NCI-H128 (cell line): ENCODE measurements around the gene TM2D3.

Experiments used
- DNase-seq: peaks from one replicate; lab custom pipeline; 2025; ENCODE audit not compliant: unreplicated experiment; lab: John Stamatoyannopoulos, UW

TM2D3 gene

GRCh38 chr15:101608201-101608600 is 44.0 kb downstream of the TM2D3 start:
- DNase-seq: no peak

- no peak for DNase-seq
Measured at GRCh38 chr15:101607108-101607507, 45.1 kb downstream of the TM2D3 start.

- DNase-seq: no peak
Measured at GRCh38 chr15:101604124-101604874, 47.9 kb downstream of the TM2D3 start.

GRCh38 chr15:101602801-101603200 is 49.4 kb downstream of the TM2D3 start:
- DNase-seq: no peak

GRCh38 chr15:101600035-101600434 is 52.1 kb downstream of the TM2D3 start:
- no peak for DNase-seq

- DNase-seq: no peak
Measured at GRCh38 chr15:101599091-101599490, 53.1 kb downstream of the TM2D3 start.

- DNase-seq: no peak
Measured at GRCh38 chr15:101597360-101597928, 54.7 kb downstream of the TM2D3 start.

- DNase-seq: no peak
Measured at GRCh38 chr15:101596633-101597032, 55.5 kb downstream of the TM2D3 start.
